GM12892 (cell line): ENCODE measurements around the gene NRXN3.
"Not testable (repeated sequence)": the region's sequence is repeated elsewhere in the genome, so short reads cannot be mapped to it uniquely, and the experiment has no call there.

Experiments used
- DNase-seq: peaks from one replicate; pipeline ENCODE4 v3.0.0; 2011; ENCODE audit not compliant: insufficient read length
- FAIRE-seq: peaks from 2 replicates; lab custom pipeline; 2011; peaks lifted over from hg19 to GRCh38; lab: Jason Lieb, UNC
- POLR2A ChIP-seq: IDR thresholded peaks from 2 replicates; pipeline ENCODE4 v1.6.1; 2011; ENCODE audit warnings: low read depth, low read length, control low read depth
- POLR2AphosphoS5 ChIP-seq: IDR thresholded peaks from 2 replicates; pipeline ENCODE4 v1.6.1; 2011; ENCODE audit warnings: low read depth, low read length, control low read depth
- TAF1 ChIP-seq: IDR thresholded peaks from 2 replicates; pipeline ENCODE4 v1.6.1; 2011; ENCODE audit warnings: low read depth, mild to moderate bottlenecking, control low read depth, low read length, borderline replicate concordance

The NRXN3 gene

DNA sequence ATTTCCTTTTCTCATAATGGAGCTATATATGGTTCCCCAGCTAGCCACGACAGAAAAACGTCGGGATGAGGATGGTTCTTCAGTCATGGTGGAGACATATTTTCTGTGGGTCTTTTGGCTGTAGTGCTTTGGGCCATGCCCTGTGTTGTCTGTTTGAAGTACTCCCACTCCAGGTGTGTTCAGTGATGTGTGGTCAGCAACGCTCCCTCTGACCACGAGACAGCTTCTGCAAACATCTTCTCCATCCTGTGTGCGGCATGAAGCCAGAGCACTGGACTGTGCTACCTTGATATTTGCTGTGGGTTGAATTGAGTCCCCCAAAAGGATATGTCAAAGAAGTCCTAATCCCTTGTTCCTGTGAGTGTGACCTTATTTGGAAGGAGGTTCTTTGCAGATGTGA is 931.2 kb downstream of the NRXN3 start:
- FAIRE-seq (no peak), DNase-seq (no peak)
- no peak for TF ChIP-seq POLR2AphosphoS5
- TF ChIP-seq POLR2A, result no peak
- TF ChIP-seq TAF1, result no peak

DNA sequence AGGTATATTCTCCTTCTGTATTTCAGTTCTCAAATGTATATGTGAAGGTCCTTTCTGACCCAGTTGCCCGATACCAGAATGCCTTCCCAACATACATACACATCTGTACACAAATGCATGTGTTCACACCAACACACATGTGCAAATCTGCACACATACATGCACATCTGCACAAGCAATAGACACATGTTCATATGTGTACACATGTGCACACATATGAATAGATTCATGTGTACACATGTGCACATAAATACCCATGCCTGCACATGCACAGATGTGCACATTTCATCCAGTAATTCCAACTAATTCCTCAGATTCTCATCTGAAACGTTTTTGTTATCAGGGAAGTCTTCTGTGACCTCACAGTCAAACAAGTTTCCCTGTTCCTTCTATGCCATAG is 933.6 kb downstream of the NRXN3 start:
- TF ChIP-seq TAF1, result no peak
- TF ChIP-seq POLR2A, result no peak
- TF ChIP-seq POLR2AphosphoS5, result no peak

DNA sequence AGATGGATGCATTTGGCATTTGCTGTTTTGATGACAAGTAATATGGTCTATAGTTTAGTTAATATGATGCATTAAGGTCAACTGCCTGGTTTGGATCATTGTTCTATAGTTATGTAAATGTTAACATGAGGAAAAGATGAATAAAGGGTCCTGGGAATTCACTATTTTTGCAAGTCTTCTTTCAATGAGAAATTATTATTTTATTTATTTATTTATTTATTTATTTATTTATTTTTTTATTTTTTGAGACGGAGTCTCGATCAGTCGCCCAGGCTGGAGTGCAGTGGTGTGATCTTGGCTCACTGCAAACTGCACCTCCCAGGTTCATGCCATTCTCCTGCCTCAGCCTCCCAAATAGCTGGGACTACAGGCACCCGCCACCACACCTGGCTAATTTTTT is 940.4 kb downstream of the NRXN3 start:
- DNase-seq, FAIRE-seq: not testable (repeated sequence)

More for the DNA sequence above, 933.6 kb downstream of the NRXN3 start:
- DNase-seq (no peak), FAIRE-seq (no peak)

DNA sequence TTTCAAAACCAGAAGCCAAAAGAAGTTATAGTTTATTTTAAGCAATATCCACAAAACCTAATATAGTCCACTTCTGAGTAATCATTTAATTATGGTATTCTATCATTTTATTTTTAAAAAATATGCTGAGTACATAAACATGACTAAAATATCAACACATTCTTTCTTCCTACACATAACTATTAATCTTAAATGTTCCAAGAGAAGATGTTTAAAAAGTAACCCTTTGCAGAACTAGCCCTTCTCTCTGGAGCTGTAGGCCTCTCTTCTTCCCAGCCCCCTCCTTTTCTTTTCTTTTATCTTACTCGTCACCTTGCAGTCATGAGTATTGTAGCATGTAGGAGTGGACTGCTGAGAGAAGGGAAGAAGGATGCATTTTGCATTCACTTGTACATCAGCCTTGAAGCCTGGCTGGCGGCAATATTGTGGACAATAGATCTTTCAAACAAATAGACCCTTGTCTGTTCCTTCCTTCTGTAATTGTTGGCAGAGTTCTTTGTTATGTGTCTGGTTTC is 941.9 kb downstream of the NRXN3 start:
- FAIRE-seq (no peak), DNase-seq (no peak)
- TF ChIP-seq POLR2AphosphoS5, result no peak
- TF ChIP-seq POLR2A, result no peak
- TF ChIP-seq TAF1, result no peak

DNA sequence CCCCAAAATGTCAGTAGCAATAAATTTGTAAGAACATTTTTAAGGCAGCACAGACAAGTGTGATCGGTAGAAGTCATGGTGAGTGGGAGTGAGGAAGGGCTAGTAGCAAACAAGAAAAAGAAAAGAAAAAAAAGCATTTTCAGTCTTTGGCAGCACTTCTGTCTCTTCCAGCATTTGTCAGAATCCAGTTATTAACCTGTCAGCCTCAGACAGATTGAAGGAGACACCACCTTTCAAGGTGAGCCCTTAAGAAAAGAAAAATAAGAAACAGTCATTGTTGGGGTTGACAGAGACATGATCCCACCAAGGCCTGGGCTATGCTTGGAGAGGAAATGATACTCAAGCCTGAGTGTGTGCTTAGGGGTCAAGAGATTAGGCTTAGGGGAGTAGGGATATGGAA is 947.4 kb downstream of the NRXN3 start:
- DNase-seq (no peak), FAIRE-seq (no peak)
- TF ChIP-seq POLR2A, result no peak
- no peak for TF ChIP-seq POLR2AphosphoS5
- no peak for TF ChIP-seq TAF1

- TF ChIP-seq TAF1, result no peak
- TF ChIP-seq POLR2A, result no peak
- TF ChIP-seq POLR2AphosphoS5, result no peak
- FAIRE-seq, result no peak
- DNase-seq, result no peak
These were observed 948.1 kb downstream of the NRXN3 start for GRCh38 chr14:79118291-79118690.

DNA sequence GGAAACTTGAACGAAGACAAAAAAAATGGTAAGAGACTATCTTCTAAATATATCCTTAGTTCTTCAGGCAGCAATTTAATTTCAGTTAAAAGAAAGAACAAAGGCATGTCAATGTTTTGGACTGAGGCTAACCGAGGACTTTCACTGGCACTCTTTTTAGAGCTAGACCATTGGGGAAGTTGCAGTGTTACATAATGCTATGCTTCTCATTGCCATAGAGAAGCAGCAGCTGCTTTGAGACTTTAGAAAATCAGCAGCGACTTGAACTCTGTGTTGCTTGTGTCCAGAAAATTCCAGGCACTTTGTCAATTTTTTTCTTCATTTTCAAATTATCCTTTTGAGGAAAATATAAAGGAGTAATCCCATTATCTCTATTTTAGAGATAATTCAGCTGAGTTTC is 964.2 kb downstream of the NRXN3 start:
- DNase-seq (no peak), FAIRE-seq (no peak)
- TF ChIP-seq POLR2AphosphoS5 (no peak), TAF1 (no peak), POLR2A (no peak)

DNA sequence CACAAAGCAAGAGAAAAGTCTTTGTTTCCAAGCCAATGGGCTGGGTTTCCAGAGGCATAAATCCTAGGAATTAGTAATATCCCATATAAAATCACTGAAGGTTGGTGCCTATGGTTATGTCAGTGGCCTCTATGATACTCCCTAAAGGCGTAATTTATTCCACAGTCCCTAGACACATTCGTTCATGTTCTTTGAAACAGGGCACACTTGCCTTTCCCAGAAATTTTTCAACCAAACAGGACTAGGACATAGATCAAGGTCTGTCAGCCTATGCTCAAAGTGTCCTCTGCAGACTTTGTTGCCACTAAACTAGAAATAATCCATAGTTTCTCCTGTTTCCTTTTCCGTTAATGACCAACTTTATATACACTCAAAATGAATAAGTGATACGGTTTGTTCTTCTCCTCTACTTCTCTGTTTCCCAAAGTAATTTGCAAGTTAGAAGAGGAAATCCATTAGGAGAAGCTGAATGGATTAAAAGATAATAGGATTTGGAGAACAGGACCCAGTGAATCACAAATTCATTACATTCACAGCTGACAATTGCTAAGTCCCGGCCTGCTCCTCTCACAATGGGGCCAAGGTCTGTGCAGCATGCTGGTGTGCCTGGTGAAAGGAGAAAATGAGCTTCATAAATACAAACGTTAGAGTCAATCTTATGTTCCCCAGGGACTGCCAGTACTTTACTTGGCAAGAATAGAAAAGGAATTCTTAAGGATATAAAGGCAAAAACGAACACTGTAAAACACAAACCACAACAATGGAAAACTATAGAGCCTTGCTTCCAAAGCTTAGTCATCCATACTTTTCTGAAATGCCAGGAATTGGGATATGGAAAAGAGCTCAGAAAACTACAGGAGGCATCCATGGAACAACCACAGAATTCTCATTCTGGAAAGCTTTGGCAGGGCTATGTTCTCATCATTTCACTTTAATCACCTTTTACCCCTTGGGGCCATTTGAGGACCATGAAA is 966.2 kb downstream of the NRXN3 start:
- no peak for FAIRE-seq
- TF ChIP-seq TAF1 (no peak), POLR2AphosphoS5 (no peak), POLR2A (no peak)
- DNase-seq, result no peak

DNA sequence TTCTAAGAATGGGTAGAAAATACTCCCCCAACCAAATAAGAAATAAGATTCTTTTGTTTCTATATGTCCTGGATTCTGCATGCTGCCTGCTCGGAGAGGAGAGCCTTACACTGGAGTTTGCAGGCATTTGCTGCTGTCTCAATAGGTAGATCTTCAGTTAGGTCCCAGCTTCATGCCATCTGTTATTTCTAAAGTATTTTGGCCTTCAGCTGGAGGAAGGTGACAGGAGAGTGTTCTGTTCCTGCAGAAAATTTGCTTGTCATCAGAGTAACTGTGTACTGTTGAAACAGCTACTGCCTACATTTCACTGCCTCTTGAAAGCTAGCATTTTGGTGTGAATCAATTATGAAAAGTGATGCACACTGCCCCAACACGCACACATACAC is 966.9 kb downstream of the NRXN3 start:
- FAIRE-seq, result no peak
- no peak for TF ChIP-seq POLR2AphosphoS5
- no peak for TF ChIP-seq TAF1
- no peak for TF ChIP-seq POLR2A
- DNase-seq, result no peak

DNA sequence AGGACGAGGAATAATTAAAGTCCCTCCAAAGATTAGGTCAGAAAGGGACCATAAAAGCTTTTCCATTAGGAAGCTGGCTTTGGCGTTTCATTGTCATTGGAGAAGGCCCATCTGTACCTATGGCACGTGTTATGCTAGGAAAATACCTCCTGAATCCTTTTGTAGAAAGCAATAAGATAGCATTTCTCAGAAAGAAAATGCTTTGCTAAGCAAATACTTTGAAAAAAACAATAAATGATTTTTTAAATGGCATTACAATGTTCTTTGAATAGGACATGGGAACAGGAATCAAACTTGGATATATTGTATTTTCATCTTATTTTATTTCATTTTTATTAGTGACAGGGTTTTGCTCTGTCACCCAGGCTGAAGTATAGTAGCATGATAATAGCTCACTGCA is 967.7 kb downstream of the NRXN3 start:
- no peak for FAIRE-seq
- no peak for DNase-seq
- TF ChIP-seq POLR2A, result no peak
- TF ChIP-seq TAF1, result no peak
- no peak for TF ChIP-seq POLR2AphosphoS5

GRCh38 chr14:79144896-79145295 is 974.7 kb downstream of the NRXN3 start:
- no peak for DNase-seq
- TF ChIP-seq TAF1, result no peak
- TF ChIP-seq POLR2A, result no peak
- no peak for TF ChIP-seq POLR2AphosphoS5
- no peak for FAIRE-seq

GRCh38 chr14:79150226-79150625 is 980.1 kb downstream of the NRXN3 start:
- DNase-seq, result no peak
- FAIRE-seq, result no peak
- TF ChIP-seq POLR2AphosphoS5 (no peak), TAF1 (no peak), POLR2A (no peak)
